Measurements from ENCODE around the gene TCEANC.

TCEANC gene

DNA sequence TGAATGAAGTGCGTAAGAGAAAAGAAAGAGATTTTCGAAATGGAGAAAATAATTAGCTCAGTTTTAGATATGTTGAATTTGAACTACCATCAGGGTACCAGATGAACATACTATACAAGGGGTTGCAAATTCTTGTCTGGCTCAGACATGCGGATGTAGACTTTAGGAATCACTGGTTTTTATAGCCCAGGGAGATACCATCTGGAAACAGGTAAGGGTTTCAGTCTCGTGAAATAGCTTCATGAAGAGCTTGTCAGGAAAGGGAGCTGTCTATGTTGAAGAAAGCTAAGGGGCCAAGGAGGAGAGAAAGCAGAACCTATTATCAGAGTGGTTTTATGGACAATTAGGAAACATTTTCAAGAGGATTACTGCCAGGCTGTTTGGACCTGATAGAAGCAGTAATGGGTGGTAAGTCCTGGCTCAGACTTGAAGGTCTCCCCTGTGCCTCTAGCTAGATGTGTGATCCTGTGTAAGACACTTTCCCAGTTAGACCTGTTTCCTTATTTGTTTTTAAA, 42.7 kb downstream of the TCEANC start:
- no peak for DNase-seq
- H3K4me1 ChIP-seq (ENCODE audit: control insufficient read depth, insufficient read depth, low read length, poor library complexity, severe bottlenecking) = peaks cover 5% of the 10 kb centered on the region
- H3K4me3 ChIP-seq (ENCODE audit: insufficient read depth, low read depth, low read length, poor library complexity, severe bottlenecking) = no peak overlapping the region
- no peaks in the 10 kb centered on the region for H3K36me3 ChIP-seq (ENCODE audit: control insufficient read depth, insufficient read depth, low read length)
- no peaks in the 10 kb centered on the region for H3K27me3 ChIP-seq (replicated peaks; ENCODE audit: control insufficient read depth, insufficient read depth, low read length, poor library complexity, severe bottlenecking)
- H3K27ac ChIP-seq (ENCODE audit: insufficient read depth, low read length, poor library complexity, severe bottlenecking) = no peak overlapping the region
- H3K9me3 ChIP-seq (ENCODE audit: control insufficient read depth, low read length) = no peaks in the 10 kb centered on the region

DNA sequence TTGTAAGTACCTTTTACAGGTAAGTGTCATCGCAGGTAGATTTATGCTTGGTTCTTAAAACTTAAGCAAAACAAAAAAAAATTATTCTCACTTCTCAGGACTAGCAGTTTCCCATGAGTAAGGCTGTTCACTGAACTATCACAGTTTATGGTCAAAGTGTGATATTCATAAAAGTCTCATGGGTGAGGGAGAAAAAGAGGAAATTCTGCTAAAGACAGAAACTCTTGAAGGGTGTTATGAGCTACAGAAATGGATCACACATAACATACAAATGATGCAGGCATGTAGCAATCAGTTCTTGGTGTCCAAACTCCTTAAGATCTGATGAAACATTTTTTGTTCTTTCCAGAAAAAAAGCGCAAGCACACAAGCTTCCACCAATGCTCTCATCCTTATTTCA, 44.5 kb downstream of the TCEANC start:
- H3K27ac ChIP-seq (ENCODE audit: insufficient read depth, low read length, poor library complexity, severe bottlenecking) = no peak overlapping the region
- H3K4me3 ChIP-seq (ENCODE audit: insufficient read depth, low read depth, low read length, poor library complexity, severe bottlenecking) = no peak overlapping the region
- H3K36me3 ChIP-seq (ENCODE audit: control insufficient read depth, insufficient read depth, low read length) = no peaks in the 10 kb centered on the region
- peaks cover 2% of the 10 kb centered on the region for H3K4me1 ChIP-seq (ENCODE audit: control insufficient read depth, insufficient read depth, low read length, poor library complexity, severe bottlenecking)
- H3K9me3 ChIP-seq (ENCODE audit: control insufficient read depth, low read length) = no peaks in the 10 kb centered on the region
- no peak for DNase-seq
- H3K27me3 ChIP-seq (replicated peaks; ENCODE audit: control insufficient read depth, insufficient read depth, low read length, poor library complexity, severe bottlenecking) = no peaks in the 10 kb centered on the region

DNA sequence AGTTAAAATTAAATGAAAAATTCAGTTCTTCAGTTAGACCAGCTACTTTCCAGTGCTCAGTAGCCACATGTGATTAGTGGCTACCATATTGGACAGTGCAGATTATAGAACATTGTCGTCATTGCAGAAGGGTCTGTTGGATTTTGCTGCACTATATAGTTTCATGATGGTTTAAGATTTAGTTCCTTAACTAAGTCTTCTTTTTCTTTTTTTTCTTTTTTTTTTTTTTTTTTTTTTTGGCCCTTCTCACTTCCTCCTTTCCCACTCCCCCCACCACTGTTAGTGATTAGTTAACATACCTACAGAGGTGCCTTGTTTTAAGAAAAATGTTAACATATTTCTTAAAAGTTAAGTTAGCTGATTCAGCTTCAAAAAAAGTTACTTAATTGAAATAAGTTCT, 45.0 kb downstream of the TCEANC start:
- Histone ChIP-seq H3K4me1 (ENCODE audit: control insufficient read depth, insufficient read depth, low read length, poor library complexity, severe bottlenecking) (peaks cover 2% of the 10 kb centered on the region), H3K4me3 (ENCODE audit: insufficient read depth, low read depth, low read length, poor library complexity, severe bottlenecking) (no peak overlapping the region), H3K9me3 (ENCODE audit: control insufficient read depth, low read length) (no peaks in the 10 kb centered on the region), H3K27ac (ENCODE audit: insufficient read depth, low read length, poor library complexity, severe bottlenecking) (no peak overlapping the region), H3K27me3 (replicated peaks; ENCODE audit: control insufficient read depth, insufficient read depth, low read length, poor library complexity, severe bottlenecking) (no peaks in the 10 kb centered on the region), H3K36me3 (ENCODE audit: control insufficient read depth, insufficient read depth, low read length) (no peaks in the 10 kb centered on the region)
- DNase-seq = no peak

DNA sequence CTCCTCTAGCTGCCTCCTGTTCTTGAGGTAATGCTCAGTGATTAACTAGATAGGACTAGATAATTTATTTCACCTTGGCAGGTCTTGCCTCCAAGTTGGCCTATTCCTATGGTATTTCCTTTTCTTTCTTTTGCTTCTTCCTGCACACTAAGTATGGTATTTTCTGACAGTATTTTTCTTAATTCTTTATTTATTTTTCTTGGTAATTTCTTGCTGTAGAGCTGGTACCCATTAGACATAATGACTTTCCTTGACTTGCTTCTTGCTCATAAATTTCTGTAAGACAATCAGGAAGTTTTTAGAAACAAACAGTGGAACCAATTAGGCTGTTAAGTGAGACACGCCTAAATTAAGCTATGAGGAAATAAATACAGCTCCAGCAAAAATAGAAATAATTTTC, 45.5 kb downstream of the TCEANC start:
- no peak overlapping the region for H3K4me3 ChIP-seq (ENCODE audit: insufficient read depth, low read depth, low read length, poor library complexity, severe bottlenecking)
- peaks cover 2% of the 10 kb centered on the region for H3K4me1 ChIP-seq (ENCODE audit: control insufficient read depth, insufficient read depth, low read length, poor library complexity, severe bottlenecking)
- no peak for DNase-seq
- no peaks in the 10 kb centered on the region for H3K27me3 ChIP-seq (replicated peaks; ENCODE audit: control insufficient read depth, insufficient read depth, low read length, poor library complexity, severe bottlenecking)
- no peak overlapping the region for H3K27ac ChIP-seq (ENCODE audit: insufficient read depth, low read length, poor library complexity, severe bottlenecking)
- H3K9me3 ChIP-seq (ENCODE audit: control insufficient read depth, low read length) = no peaks in the 10 kb centered on the region
- H3K36me3 ChIP-seq (ENCODE audit: control insufficient read depth, insufficient read depth, low read length) = no peaks in the 10 kb centered on the region

DNA sequence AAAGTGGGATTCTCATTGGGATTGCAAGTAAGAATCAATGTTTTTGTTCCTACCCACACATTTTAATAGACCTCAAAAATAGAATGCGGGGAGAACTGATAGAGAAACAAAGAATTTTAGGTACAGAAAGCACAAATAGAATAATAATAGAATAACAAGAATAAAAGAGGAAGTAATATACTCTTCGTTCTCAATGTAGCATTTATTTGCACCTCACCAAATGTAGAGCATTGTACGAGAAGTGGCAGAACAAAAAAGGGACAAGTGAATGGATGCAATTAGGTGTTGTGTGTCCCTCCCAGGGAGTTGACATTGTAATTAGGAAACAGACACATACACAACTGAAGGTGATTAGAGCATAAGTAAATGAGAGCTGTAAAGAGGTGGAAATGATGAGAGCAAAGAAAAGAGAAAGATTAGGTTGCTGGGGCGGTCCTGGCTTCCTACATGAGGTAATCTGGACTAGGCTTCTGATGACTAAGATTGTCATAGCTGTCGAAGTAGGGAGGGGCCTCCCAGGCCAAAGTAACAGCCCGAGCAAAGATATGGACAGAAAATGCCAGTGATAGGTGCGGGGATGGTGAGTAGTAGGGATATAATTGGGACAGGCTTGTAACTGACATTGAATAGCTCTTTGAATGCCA, 46.4 kb downstream of the TCEANC start:
- Histone ChIP-seq H3K9me3 (ENCODE audit: control insufficient read depth, low read length) (no peaks in the 10 kb centered on the region), H3K36me3 (ENCODE audit: control insufficient read depth, insufficient read depth, low read length) (no peaks in the 10 kb centered on the region), H3K4me3 (ENCODE audit: insufficient read depth, low read depth, low read length, poor library complexity, severe bottlenecking) (no peak overlapping the region), H3K27me3 (replicated peaks; ENCODE audit: control insufficient read depth, insufficient read depth, low read length, poor library complexity, severe bottlenecking) (no peaks in the 10 kb centered on the region), H3K27ac (ENCODE audit: insufficient read depth, low read length, poor library complexity, severe bottlenecking) (no peak overlapping the region), H3K4me1 (ENCODE audit: control insufficient read depth, insufficient read depth, low read length, poor library complexity, severe bottlenecking) (peaks cover 2% of the 10 kb centered on the region)
- no peak for DNase-seq

DNA sequence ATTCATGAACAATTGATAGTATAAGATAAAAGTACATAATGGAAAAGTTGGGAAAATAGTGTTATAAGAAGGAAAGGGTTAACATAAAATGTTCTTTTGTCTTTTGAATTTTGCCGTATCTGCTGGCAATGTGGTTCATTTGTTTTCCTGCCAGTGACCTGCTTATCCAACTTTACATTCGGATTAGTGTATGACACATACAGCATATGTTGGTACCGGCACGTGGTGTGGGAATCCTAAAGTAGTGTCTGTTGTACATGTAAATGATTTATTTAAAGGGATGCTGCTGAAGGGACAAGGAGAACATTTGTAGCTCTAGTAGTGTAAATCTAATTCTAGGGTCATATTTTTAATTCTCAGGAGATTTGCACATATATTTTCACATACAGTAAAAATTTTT, 47.4 kb downstream of the TCEANC start:
- no peaks in the 10 kb centered on the region for H3K27me3 ChIP-seq (replicated peaks; ENCODE audit: control insufficient read depth, insufficient read depth, low read length, poor library complexity, severe bottlenecking)
- no peaks in the 10 kb centered on the region for H3K9me3 ChIP-seq (ENCODE audit: control insufficient read depth, low read length)
- no peak overlapping the region for H3K27ac ChIP-seq (ENCODE audit: insufficient read depth, low read length, poor library complexity, severe bottlenecking)
- no peak for DNase-seq
- H3K36me3 ChIP-seq (ENCODE audit: control insufficient read depth, insufficient read depth, low read length) = no peaks in the 10 kb centered on the region
- no peaks in the 10 kb centered on the region for H3K4me1 ChIP-seq (ENCODE audit: control insufficient read depth, insufficient read depth, low read length, poor library complexity, severe bottlenecking)
- no peak overlapping the region for H3K4me3 ChIP-seq (ENCODE audit: insufficient read depth, low read depth, low read length, poor library complexity, severe bottlenecking)

DNA sequence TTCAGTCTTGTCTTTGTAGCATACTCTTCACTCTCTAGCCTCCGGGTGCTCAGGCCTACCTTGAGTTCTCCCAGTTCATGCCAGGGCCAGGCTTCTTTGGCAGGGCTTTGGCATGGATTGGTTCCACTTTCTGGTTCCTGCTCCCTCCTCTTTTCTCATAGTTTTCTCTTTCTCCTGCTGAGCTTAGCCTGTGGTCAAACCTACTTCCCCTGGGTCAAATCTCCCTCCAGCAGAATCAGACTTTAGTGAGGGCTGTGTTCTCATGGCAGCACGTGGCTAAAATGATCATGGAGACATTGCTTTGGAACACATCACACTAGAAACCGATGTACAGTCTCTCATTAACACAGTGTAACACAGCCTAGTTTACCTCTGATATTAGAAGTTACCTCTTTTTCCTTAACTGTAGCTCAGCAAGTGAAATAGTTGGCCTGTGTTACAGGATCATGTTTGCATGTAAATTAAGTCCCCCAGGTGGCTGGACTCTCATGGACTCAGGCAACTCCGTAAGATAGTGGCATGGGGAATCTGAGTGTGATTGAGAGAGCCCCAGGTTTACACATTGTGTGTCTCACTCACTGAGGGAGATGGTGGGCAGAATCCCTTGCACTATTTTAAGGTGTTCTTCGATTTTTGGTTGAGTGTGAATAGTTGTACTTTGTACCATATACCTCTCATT, 49.3 kb downstream of the TCEANC start:
- Histone ChIP-seq H3K9me3 (ENCODE audit: control insufficient read depth, low read length) (no peaks in the 10 kb centered on the region), H3K27me3 (replicated peaks; ENCODE audit: control insufficient read depth, insufficient read depth, low read length, poor library complexity, severe bottlenecking) (no peaks in the 10 kb centered on the region), H3K4me3 (ENCODE audit: insufficient read depth, low read depth, low read length, poor library complexity, severe bottlenecking) (no peak overlapping the region), H3K36me3 (ENCODE audit: control insufficient read depth, insufficient read depth, low read length) (no peaks in the 10 kb centered on the region), H3K27ac (ENCODE audit: insufficient read depth, low read length, poor library complexity, severe bottlenecking) (no peak overlapping the region), H3K4me1 (ENCODE audit: control insufficient read depth, insufficient read depth, low read length, poor library complexity, severe bottlenecking) (no peaks in the 10 kb centered on the region)
- no peak for DNase-seq

DNA sequence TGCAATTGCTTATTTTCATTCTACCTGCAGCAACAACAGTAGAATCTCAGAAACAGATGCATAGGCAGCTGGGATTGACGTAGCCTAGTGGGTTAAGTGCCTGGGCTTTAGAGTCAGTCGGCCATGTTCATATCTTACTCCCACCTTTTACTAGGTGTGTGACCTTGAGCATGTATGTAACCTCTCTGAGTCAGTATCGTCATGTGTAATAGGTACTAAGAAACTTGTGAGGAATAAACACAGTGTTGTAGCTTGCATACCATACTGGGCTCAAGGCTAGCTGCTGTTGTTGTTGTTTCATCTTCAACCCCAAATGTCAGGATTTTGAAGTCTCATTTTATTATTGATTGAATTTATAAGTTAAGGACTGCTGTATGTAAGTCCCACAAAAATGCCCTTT, 50.2 kb downstream of the TCEANC start:
- Histone ChIP-seq H3K4me3 (ENCODE audit: insufficient read depth, low read depth, low read length, poor library complexity, severe bottlenecking) (no peak overlapping the region), H3K27me3 (replicated peaks; ENCODE audit: control insufficient read depth, insufficient read depth, low read length, poor library complexity, severe bottlenecking) (no peaks in the 10 kb centered on the region), H3K36me3 (ENCODE audit: control insufficient read depth, insufficient read depth, low read length) (no peaks in the 10 kb centered on the region), H3K4me1 (ENCODE audit: control insufficient read depth, insufficient read depth, low read length, poor library complexity, severe bottlenecking) (no peaks in the 10 kb centered on the region), H3K9me3 (ENCODE audit: control insufficient read depth, low read length) (no peaks in the 10 kb centered on the region), H3K27ac (ENCODE audit: insufficient read depth, low read length, poor library complexity, severe bottlenecking) (no peak overlapping the region)
- no peak for DNase-seq

DNA sequence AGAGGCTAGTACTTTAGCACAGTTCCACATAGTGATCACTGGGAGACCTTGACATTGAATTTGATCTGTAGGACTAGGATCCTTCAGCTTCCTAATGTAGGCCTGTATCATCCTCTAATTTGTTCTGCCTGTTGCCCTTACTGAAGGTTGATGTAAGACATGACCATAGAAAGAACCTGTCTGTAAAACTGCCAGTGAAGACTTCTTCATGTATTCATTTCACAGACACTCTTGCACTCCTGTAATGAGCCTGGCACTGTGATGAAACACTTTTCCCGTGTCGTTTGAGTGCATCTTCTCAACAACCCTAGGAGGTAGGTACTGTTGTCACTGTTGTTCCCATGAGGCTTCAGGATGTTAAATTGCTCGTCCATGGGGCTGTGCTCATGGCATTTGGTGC, 50.6 kb downstream of the TCEANC start:
- H3K27ac ChIP-seq (ENCODE audit: insufficient read depth, low read length, poor library complexity, severe bottlenecking) = no peak overlapping the region
- H3K4me3 ChIP-seq (ENCODE audit: insufficient read depth, low read depth, low read length, poor library complexity, severe bottlenecking) = no peak overlapping the region
- H3K9me3 ChIP-seq (ENCODE audit: control insufficient read depth, low read length) = no peaks in the 10 kb centered on the region
- DNase-seq = no peak
- no peaks in the 10 kb centered on the region for H3K4me1 ChIP-seq (ENCODE audit: control insufficient read depth, insufficient read depth, low read length, poor library complexity, severe bottlenecking)
- no peaks in the 10 kb centered on the region for H3K36me3 ChIP-seq (ENCODE audit: control insufficient read depth, insufficient read depth, low read length)
- H3K27me3 ChIP-seq (replicated peaks; ENCODE audit: control insufficient read depth, insufficient read depth, low read length, poor library complexity, severe bottlenecking) = no peaks in the 10 kb centered on the region

DNA sequence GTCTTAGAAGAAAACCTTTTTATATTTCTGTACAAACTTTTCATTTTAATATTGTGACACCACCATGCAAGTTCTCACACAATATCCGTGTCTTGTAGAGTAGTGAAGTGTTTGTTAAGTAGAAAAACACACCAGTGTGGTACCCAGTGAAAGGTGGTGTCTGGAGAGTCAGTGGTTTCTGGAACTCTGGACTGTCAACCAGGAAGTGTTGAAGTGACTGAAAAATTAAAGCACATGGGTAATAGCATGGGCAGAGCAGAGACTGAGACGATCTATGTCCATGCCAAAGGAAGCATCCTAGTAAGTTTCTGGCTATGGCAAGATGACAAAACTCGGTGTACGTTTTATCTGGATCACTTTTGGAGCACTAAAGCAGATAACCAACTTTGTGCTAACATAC, 58.2 kb downstream of the TCEANC start:
- Histone ChIP-seq H3K9me3 (ENCODE audit: control insufficient read depth, low read length) (no peaks in the 10 kb centered on the region), H3K4me1 (ENCODE audit: control insufficient read depth, insufficient read depth, low read length, poor library complexity, severe bottlenecking) (no peaks in the 10 kb centered on the region), H3K27ac (ENCODE audit: insufficient read depth, low read length, poor library complexity, severe bottlenecking) (no peak overlapping the region), H3K27me3 (replicated peaks; ENCODE audit: control insufficient read depth, insufficient read depth, low read length, poor library complexity, severe bottlenecking) (no peaks in the 10 kb centered on the region), H3K4me3 (ENCODE audit: insufficient read depth, low read depth, low read length, poor library complexity, severe bottlenecking) (no peak overlapping the region), H3K36me3 (ENCODE audit: control insufficient read depth, insufficient read depth, low read length) (no peaks in the 10 kb centered on the region)
- no peak for DNase-seq

Data from effector memory CD4-positive, alpha-beta T cell (primary cell).